HEK293 (cell line): ENCODE data around the gene KLHL22.

ENCODE experiments used
- BCL11A ChIP-seq: fragments of 450-650 bp; formaldehyde crosslinking; IDR thresholded peaks from 2 replicates; pipeline ENCODE4 v1.5.1; 2016; ENCODE audit warnings: low read depth, missing biosample characterization, missing genetic modification characterization
- ELK4 ChIP-seq: IDR thresholded peaks from 2 replicates; pipeline ENCODE4 v1.6.1; 2011; ENCODE audit warnings: mild to moderate bottlenecking, low read depth, low read length, borderline replicate concordance
- GLI4 ChIP-seq: fragments of 450-650 bp; formaldehyde crosslinking; IDR thresholded peaks from 2 replicates; pipeline ENCODE4 v1.5.1; 2016; ENCODE audit warnings: missing biosample characterization, missing genetic modification characterization
- HOXA7 ChIP-seq: sonication (generic); formaldehyde crosslinking; IDR thresholded peaks from 2 replicates; pipeline ENCODE4 v1.8.1; 2022; ENCODE audit warnings: missing genetic modification reagents, borderline replicate concordance
- HOXD13 ChIP-seq: sonication (generic); formaldehyde crosslinking; IDR thresholded peaks from 2 replicates; pipeline ENCODE4 v1.8.0; 2022; ENCODE audit warnings: missing genetic modification reagents, borderline replicate concordance
- KLF17 ChIP-seq: fragments of 450-650 bp; formaldehyde crosslinking; IDR thresholded peaks from 2 replicates; pipeline ENCODE4 v1.5.1; 2016; ENCODE audit warnings: missing biosample characterization, missing genetic modification characterization
- KLF7 ChIP-seq: fragments of 450-650 bp; formaldehyde crosslinking; IDR thresholded peaks from 2 replicates; pipeline ENCODE4 v1.5.1; 2016; ENCODE audit warnings: missing biosample characterization, missing genetic modification characterization, borderline replicate concordance
- KLF8 ChIP-seq: fragments of 450-650 bp; formaldehyde crosslinking; IDR thresholded peaks from 2 replicates; pipeline ENCODE4 v1.5.1; 2016; ENCODE audit warnings: missing biosample characterization, missing genetic modification characterization
- OVOL3 ChIP-seq: fragments of 450-650 bp; formaldehyde crosslinking; IDR thresholded peaks from 2 replicates; pipeline ENCODE4 v1.5.1; 2016; ENCODE audit warnings: missing biosample characterization, missing genetic modification characterization
- PRDM4 ChIP-seq: fragments of 450-650 bp; formaldehyde crosslinking; IDR thresholded peaks from 2 replicates; pipeline ENCODE4 v1.5.1; 2017; ENCODE audit warnings: missing biosample characterization, missing genetic modification characterization
- PRDM6 ChIP-seq: fragments of 450-650 bp; formaldehyde crosslinking; IDR thresholded peaks from 2 replicates; pipeline ENCODE4 v1.5.1; 2017; ENCODE audit warnings: missing biosample characterization, missing genetic modification characterization
- REST ChIP-seq: fragments of 450-650 bp; formaldehyde crosslinking; IDR thresholded peaks from 2 replicates; pipeline ENCODE4 v1.5.1; 2016; ENCODE audit warnings: missing biosample characterization, missing genetic modification characterization
- SCRT2 ChIP-seq: fragments of 450-650 bp; formaldehyde crosslinking; IDR thresholded peaks from 2 replicates; pipeline ENCODE4 v1.5.1; 2016; ENCODE audit warnings: missing biosample characterization, missing genetic modification characterization
- ZBTB7A ChIP-seq: fragments of 450-650 bp; formaldehyde crosslinking; IDR thresholded peaks from 2 replicates; pipeline ENCODE4 v1.5.1; 2016; ENCODE audit warnings: low read depth, missing biosample characterization, missing genetic modification characterization
- ZBTB8A ChIP-seq: fragments of 450-650 bp; formaldehyde crosslinking; IDR thresholded peaks from 2 replicates; pipeline ENCODE4 v1.5.1; 2016; ENCODE audit warnings: missing biosample characterization, missing genetic modification characterization
- ZNF133 ChIP-seq: fragments of 450-650 bp; formaldehyde crosslinking; IDR thresholded peaks from 2 replicates; pipeline ENCODE4 v1.5.1; 2016; ENCODE audit warnings: missing biosample characterization, missing genetic modification characterization
- ZNF16 ChIP-seq: fragments of 450-650 bp; formaldehyde crosslinking; IDR thresholded peaks from 2 replicates; pipeline ENCODE4 v1.5.1; 2016; ENCODE audit warnings: low read depth, missing biosample characterization, missing genetic modification characterization
- ZNF248 ChIP-seq: fragments of 450-650 bp; formaldehyde crosslinking; IDR thresholded peaks from 2 replicates; pipeline ENCODE4 v1.5.1; 2017; ENCODE audit warnings: missing biosample characterization, missing genetic modification characterization
- ZNF302 ChIP-seq: fragments of 450-650 bp; formaldehyde crosslinking; IDR thresholded peaks from 2 replicates; pipeline ENCODE4 v1.5.1; 2016; ENCODE audit warnings: missing biosample characterization, missing genetic modification characterization, low read depth
- ZNF362 ChIP-seq: fragments of 450-650 bp; formaldehyde crosslinking; IDR thresholded peaks from 2 replicates; pipeline ENCODE4 v1.5.1; 2016; ENCODE audit warnings: missing biosample characterization, missing genetic modification characterization
- ZNF394 ChIP-seq: fragments of 450-650 bp; formaldehyde crosslinking; IDR thresholded peaks from 2 replicates; pipeline ENCODE4 v1.5.1; 2016; ENCODE audit warnings: missing biosample characterization, missing genetic modification characterization, mild to moderate bottlenecking, moderate library complexity, borderline replicate concordance
- ZNF521 ChIP-seq: fragments of 450-650 bp; formaldehyde crosslinking; IDR thresholded peaks from 2 replicates; pipeline ENCODE4 v1.5.1; 2017; ENCODE audit warnings: missing biosample characterization, mild to moderate bottlenecking, missing genetic modification characterization
- ZNF529 ChIP-seq: fragments of 450-650 bp; formaldehyde crosslinking; IDR thresholded peaks from 2 replicates; pipeline ENCODE4 v1.5.1; 2017; ENCODE audit warnings: missing genetic modification characterization, missing biosample characterization; ENCODE audit not compliant: insufficient replicate concordance
- ZNF555 ChIP-seq: fragments of 450-650 bp; formaldehyde crosslinking; conservative IDR thresholded peaks from 2 replicates; pipeline ENCODE4 v1.5.1; 2017; ENCODE audit warnings: missing biosample characterization, mild to moderate bottlenecking, missing genetic modification characterization, inconsistent platforms
- ZNF558 ChIP-seq: fragments of 450-650 bp; formaldehyde crosslinking; IDR thresholded peaks from 2 replicates; pipeline ENCODE4 v1.5.1; 2016; ENCODE audit warnings: missing biosample characterization, missing genetic modification characterization
- ZNF561 ChIP-seq: fragments of 450-650 bp; IDR thresholded peaks from 2 replicates; pipeline ENCODE4 v1.5.1; 2018; ENCODE audit warnings: missing biosample characterization, missing genetic modification characterization, borderline replicate concordance
- ZNF664 ChIP-seq: fragments of 450-650 bp; formaldehyde crosslinking; IDR thresholded peaks from 2 replicates; pipeline ENCODE4 v1.5.1; 2016; ENCODE audit warnings: missing biosample characterization, missing genetic modification characterization
- ZNF670 ChIP-seq: fragments of 450-650 bp; formaldehyde crosslinking; IDR thresholded peaks from 2 replicates; pipeline ENCODE4 v1.5.1; 2016; ENCODE audit warnings: missing biosample characterization, missing genetic modification characterization, low read depth

Gene KLHL22

GRCh38 chr22:20507253-20508066 lies 11.9 kb upstream of the KLHL22 start, which contains the start of gene MED15 (continued):
- TF ChIP-seq ZBTB8A (tag by site-specific recombination) (0 out of 2 replicates have a peak, but pooled peaks have one; percentile 36), ZNF133 (tag by site-specific recombination) (no peak), ELK4 (no peak), PRDM4 (tag by site-specific recombination) (no peak), OVOL3 (peak; percentile 69; the same call in 1 of the 2 replicates), ZNF394 (tag by site-specific recombination) (peak; percentile 76; the same call in 1 of the 2 replicates), KLF8 (tag by site-specific recombination) (peak; percentile 87; the same call in 1 of the 2 replicates), HOXA7 (CRISPR knock-in tag) (no peak), ZNF521 (tag by site-specific recombination) (no peak), BCL11A (tag by site-specific recombination) (no peak), ZNF664 (tag by site-specific recombination) (no peak), ZNF558 (tag by site-specific recombination) (no peak; the same call in 1 of the 2 replicates), ZNF555 (no peak), ZNF362 (tag by site-specific recombination) (no peak), ZNF302 (tag by site-specific recombination) (no peak), ZNF670 (tag by site-specific recombination) (no peak), GLI4 (tag by site-specific recombination) (no peak), SCRT2 (tag by site-specific recombination) (no peak), PRDM6 (no peak; the same call in 1 of the 2 replicates), ZBTB7A (tag by site-specific recombination) (no peak; the same call in 1 of the 2 replicates), REST (no peak), KLF17 (tag by site-specific recombination) (peak; percentile 90), ZNF16 (tag by site-specific recombination) (no peak), HOXD13 (CRISPR knock-in tag) (no peak), KLF7 (no peak), ZNF561 (tag by site-specific recombination) (peak; percentile 80; the same call in 1 of the 2 replicates), ZNF529 (tag by site-specific recombination) (no peak), ZNF248 (tag by site-specific recombination) (no peak)
